A673 (cell line): ENCODE results near the gene TUBA4A.

Experiments used
- CTCF ChIP-seq: fragments of 300-800, 200-600 bp; sonication (generic); conservative IDR thresholded peaks from 2 replicates; pipeline ENCODE4 v1.5.1; 2017; ENCODE audit warnings: low read depth, mild to moderate bottlenecking, antibody characterized with exemption, low read length, moderate library complexity, mixed read lengths
- EZH2 ChIP-seq: fragments of 200-600 bp; sonication (generic); IDR thresholded peaks from 2 replicates; pipeline ENCODE4 v1.6.1; 2017; ENCODE audit warnings: borderline replicate concordance, low read depth, mild to moderate bottlenecking, mixed read lengths, antibody characterized with exemption, low read length; ENCODE audit not compliant: poor library complexity, severe bottlenecking

GRCh38 chr2:219205981-219206327 is 47.8 kb downstream of the TUBA4A start:
- TF ChIP-seq CTCF (no peak), EZH2 (no peak)
